Heart right ventricle (tissue), 16 donors: ENCODE data around the gene OR11G2. TPM values are rescaled to one million over a fixed set of nuclear protein-coding genes. Genes with fewer than 3 reads are reported as not detected.
"Not testable (repeated sequence)": the region's sequence is repeated elsewhere in the genome, so short reads cannot be mapped to it uniquely, and the experiment has no call there.

Experiments used
- ATAC-seq, 8 donors: fragments of 200-7000 bp; cut with Tn5 transposase; one replicate each; pipeline ENCODE4 v1.9.1; 2020; ENCODE audit warnings: mild to moderate bottlenecking in 8 of 8, moderate library complexity in 8 of 8, moderate number of reproducible peaks in 1 of 8
- DNase-seq, 2 donors: peaks; one replicate each; pipeline ENCODE4 v3.0.0-alpha.2; 2020
- H3K27ac ChIP-seq, 10 donors: fragments of 200-600 bp; sonication (generic) in 2 of 10; one replicate each; pipeline versions ENCODE4 v1.5.0 to v1.8.0; 2020 to 2022; ENCODE audit warnings: mild to moderate bottlenecking in 3 of 10
- H3K27me3 ChIP-seq, 7 donors: fragments of 200-600 bp; one replicate each; pipeline ENCODE4 v1.8.0; 2021 to 2022; ENCODE audit warnings: mild to moderate bottlenecking in 2 of 7
- H3K36me3 ChIP-seq, 9 donors: fragments of 200-600 bp; sonication (generic) in 1 of 9; one replicate each; pipeline versions ENCODE4 v1.5.0 to v1.8.0; 2020 to 2022; ENCODE audit warnings: mild to moderate bottlenecking in 2 of 9
- H3K4me1 ChIP-seq, 9 donors: fragments of 200-600 bp; sonication (generic) in 1 of 9; one replicate each; pipeline versions ENCODE4 v1.5.0 to v1.8.0; 2020 to 2022; ENCODE audit warnings: mild to moderate bottlenecking in 4 of 9
- H3K4me3 ChIP-seq, 10 donors: fragments of 200-600 bp; sonication (generic) in 2 of 10; one replicate each; pipeline versions ENCODE4 v1.5.0 to v1.8.0; 2020 to 2022; ENCODE audit warnings: mild to moderate bottlenecking in 7 of 10, moderate library complexity in 2 of 10
- H3K9me3 ChIP-seq, 11 donors: fragments of 200-600 bp in 10 of 11; sonication (generic) in 2 of 11; one replicate each; pipeline versions ENCODE4 v1.5.0 to v1.8.0; 2013 to 2022; ENCODE audit warnings: mild to moderate bottlenecking in 2 of 11, control low read depth in 1 of 11, moderate library complexity in 1 of 11
- CTCF ChIP-seq, 9 donors: fragments of 200-600 bp; sonication (generic) in 2 of 9; IDR thresholded peaks; one replicate each; pipeline versions ENCODE4 v1.5.0 to v1.8.0; 2021 to 2022; ENCODE audit warnings: antibody characterized with exemption in 9 of 9, mild to moderate bottlenecking in 5 of 9, moderate library complexity in 1 of 9
- WGBS, 2 donors: extraction: QIAGEN DNeasy Blood & Tissue Kit; methylation state at CpG; one replicate each; pipeline ENCODE4 v1.1.7; 2013; ENCODE audit warnings: inconsistent platforms in 1 of 2; 5-methylcytosine and 5-hydroxymethylcytosine counted together
- intact Hi-C, 10 donors: fragments of 100-400 bp; cut with DNase I; formaldehyde crosslinking; loops; one replicate each; pipeline versions ENCODE4 v1.11.1 to v1.14.2; 2022
- polyA plus RNA-seq, 2 donors: library from polyadenylated mRNA; stranded (reverse); fragments of 200-250 nt; gene quantifications; one replicate each; pipeline ENCODE4 v1.2.3, GENCODE V29; 2013
- total RNA-seq, 10 donors: library from RNA; stranded (reverse); fragmentation: NEBNext Ultra II Directional in 3 of 10; extraction: Animal tissue kit (Norgen Biotek cat#: 25700) in 3 of 10; gene quantifications; one replicate each; pipeline versions ENCODE4 v1.2.1 to v1.2.4, GENCODE V29; 2021 to 2023
- donor health status: Arrhythmogenic right ventricular cardiomyopathy.
- donor health status: ischemic (EF 13 %, LVEDD 7.1; RV severe dilation, severe dysfunction).
- donor health status: healthy with polysubstance abuse.
- donor health status: DM: no; HTN: yes; CAD: no.
- donor health status: DM: no; HTN: no; CAD: no.
- donor health status: ischemic (EF 25% LVEDD 6.9; RV normal size, moderate dysfunction).
- donor health status: ischemic (EF 25% LVEDD 5.7; RV mildly dilated, moderate dysfunction).
- donor health status: healthy.
- donor health status: DM: yes; HTN: yes; CAD: no.
- donor health status: Ischemic cardiomyopathy.
- donor health status: ischemic (EF 35%, LVEDD 5.7; RV mildly dilated, moderate dysfunction).
- donor health status: nonischemic (EF 11% LVEDD 7.7; RV severe dilation, severe dysfunction).
- donor health status: DM: yes; HTN: yes; CAD: no.
- donor health status: PGD.
- donor health status: ischemic (EF 29% LVEDD 5.4; RV normal size, mild dysfunction).
- donor health status: nonischemic (EF 23%, LVEDD 6.1; RV moderate dilation, normal function).

Gene OR11G2
- total and polyA plus RNA-seq, 12 donors = not detected

DNA sequence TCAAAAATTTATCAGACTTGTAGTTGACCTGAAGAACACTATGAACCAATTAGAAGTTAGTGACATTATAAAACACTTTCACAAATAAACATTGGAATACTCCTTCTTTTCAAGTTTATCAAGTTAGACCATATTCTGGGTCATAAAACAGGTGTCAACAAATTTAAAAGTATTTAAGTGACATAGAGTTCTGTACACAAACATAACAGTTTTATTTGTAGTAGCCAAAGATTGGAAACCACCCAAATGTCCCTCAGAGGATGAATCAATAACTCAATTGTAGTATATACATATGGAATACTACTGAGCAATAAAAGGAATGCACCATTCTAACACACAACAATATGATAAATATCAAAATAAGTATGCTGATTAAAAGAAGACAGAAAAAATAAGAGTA is 23.6 kb upstream of the OR11G2 start:
- no peak for TF ChIP-seq CTCF (IDR thresholded peaks at IDR 0.05)
- no peak overlapping the region for H3K27ac ChIP-seq
- ATAC-seq (no peak), DNase-seq (no peak)
- H3K4me1 ChIP-seq = no peaks in the 10 kb centered on the region
- H3K4me3 ChIP-seq = no peak overlapping the region
- H3K9me3 ChIP-seq = peaks cover 0 to 43% (median 16%) of the 10 kb centered on the region in 11 donors
- no peaks in the 10 kb centered on the region for H3K27me3 ChIP-seq
- intact Hi-C loops = no loop called here
- no peaks in the 10 kb centered on the region for H3K36me3 ChIP-seq

DNA sequence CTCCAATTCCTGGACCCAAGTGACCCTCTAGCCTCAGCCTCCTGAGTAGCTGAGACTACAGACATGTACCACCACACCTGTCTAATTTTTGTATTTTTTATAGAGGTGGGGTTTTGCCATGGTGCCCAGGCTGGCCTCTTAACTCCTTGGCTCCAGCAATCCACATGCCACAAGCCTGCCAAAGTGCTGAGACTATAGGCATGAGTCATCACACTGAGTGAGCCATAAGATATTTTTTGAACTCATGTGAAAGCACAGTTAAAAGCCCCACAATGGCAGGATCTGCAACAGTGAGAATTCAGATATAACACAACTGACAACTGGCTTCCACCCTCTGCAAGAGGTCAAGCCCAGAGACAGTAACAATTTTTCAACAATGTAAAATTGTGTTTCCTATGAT is 20.8 kb upstream of the OR11G2 start:
- intact Hi-C loops, H3K27me3 ChIP-seq, H3K27ac ChIP-seq, H3K4me1 ChIP-seq, H3K4me3 ChIP-seq, ATAC-seq, H3K36me3 ChIP-seq, DNase-seq: not testable (repeated sequence)
- peaks cover 0 to 15% (median 6%) of the 10 kb centered on the region in 11 donors for H3K9me3 ChIP-seq

DNA sequence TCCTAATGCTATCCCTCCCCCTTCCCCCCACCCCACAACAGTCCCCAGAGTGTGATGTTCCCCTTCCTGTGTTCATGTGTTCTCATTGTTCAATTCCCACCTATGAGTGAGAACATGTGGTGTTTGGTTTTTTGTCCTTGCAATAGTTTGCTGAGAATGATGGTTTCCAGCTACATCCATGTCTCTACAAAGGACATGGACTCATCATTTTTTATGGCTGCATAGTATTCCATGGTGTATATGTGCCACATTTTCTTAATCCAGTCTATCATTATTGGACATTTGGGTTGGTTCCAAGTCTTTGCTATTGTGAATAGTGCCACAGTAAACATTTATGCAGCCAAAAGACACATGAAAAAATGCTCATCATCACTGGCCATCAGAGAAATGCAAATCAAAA is 16.5 kb upstream of the OR11G2 start:
- H3K27me3 ChIP-seq, H3K9me3 ChIP-seq, intact Hi-C loops, H3K36me3 ChIP-seq, H3K4me1 ChIP-seq, H3K4me3 ChIP-seq, DNase-seq, ATAC-seq, H3K27ac ChIP-seq: not testable (repeated sequence)

GRCh38 chr14:20176330-20176729 is 14.4 kb upstream of the OR11G2 start:
- no peak for TF ChIP-seq CTCF (IDR thresholded peaks at IDR 0.05)
- H3K4me3 ChIP-seq = no peak overlapping the region
- intact Hi-C loops = no loop called here
- DNase-seq (no peak), ATAC-seq (no peak)
- H3K36me3 ChIP-seq = no peaks in the 10 kb centered on the region
- H3K27ac ChIP-seq = no peak overlapping the region
- 47 to 48% methylated on average over 6 of the region's 6 CpGs for WGBS, 2 donors
- no peaks in the 10 kb centered on the region for H3K4me1 ChIP-seq
- H3K27me3 ChIP-seq = no peaks in the 10 kb centered on the region
- H3K9me3 ChIP-seq = no peaks in the 10 kb centered on the region

GRCh38 chr14:20177433-20177974 is 13.2 kb upstream of the OR11G2 start:
- no peak overlapping the region for H3K27ac ChIP-seq
- no peak for TF ChIP-seq CTCF (IDR thresholded peaks at IDR 0.05)
- no peaks in the 10 kb centered on the region for H3K4me1 ChIP-seq
- H3K27me3 ChIP-seq = no peaks in the 10 kb centered on the region
- WGBS, 2 donors = 80 to 82% methylated on average over 7 of the region's 7 CpGs
- H3K4me3 ChIP-seq = no peak overlapping the region
- H3K9me3 ChIP-seq = no peaks in the 10 kb centered on the region
- DNase-seq (no peak), ATAC-seq (no peak)
- intact Hi-C loops = no loop called here
- H3K36me3 ChIP-seq = no peaks in the 10 kb centered on the region
